Skeletal muscle satellite cell (primary cell): ENCODE measurements around the gene USP14. TPM values are rescaled to one million over a fixed set of nuclear protein-coding genes. Genes with fewer than 3 reads are reported as not detected.

Source experiments
- H3K27me3 ChIP-seq: 2 replicates; pipeline ENCODE4 v1.7.0; 2013; ENCODE audit warnings: low read length; ENCODE audit not compliant: control insufficient read depth, insufficient read depth
- H3K36me3 ChIP-seq: 2 replicates; pipeline ENCODE4 v1.7.0; 2013; ENCODE audit warnings: mild to moderate bottlenecking, control low read depth, low read length; ENCODE audit not compliant: insufficient read depth
- H3K4me1 ChIP-seq: 2 replicates; pipeline ENCODE4 v1.7.0; 2013; ENCODE audit warnings: low read length; ENCODE audit not compliant: control insufficient read depth, insufficient read depth
- H3K4me2 ChIP-seq: 2 replicates; pipeline ENCODE4 v1.7.0; 2013; ENCODE audit warnings: mild to moderate bottlenecking, low read length
- H3K4me3 ChIP-seq: 2 replicates; pipeline ENCODE4 v1.7.0; 2013; ENCODE audit warnings: low read length
- H3K9ac ChIP-seq: 2 replicates; pipeline ENCODE4 v1.7.0; 2013; ENCODE audit warnings: mild to moderate bottlenecking, low read depth, low read length, moderate library complexity
- H3K9me3 ChIP-seq: replicated peaks from 2 replicates; pipeline ENCODE4 v1.7.0; 2013; ENCODE audit warnings: mild to moderate bottlenecking, control low read depth, low read length
- small RNA-seq: library from RNA; depleted of rRNA; stranded (forward); fragments of <200 nt; gene quantifications from one replicate; pipeline ENCODE3, GENCODE V24; 2012

Gene USP14

DNA sequence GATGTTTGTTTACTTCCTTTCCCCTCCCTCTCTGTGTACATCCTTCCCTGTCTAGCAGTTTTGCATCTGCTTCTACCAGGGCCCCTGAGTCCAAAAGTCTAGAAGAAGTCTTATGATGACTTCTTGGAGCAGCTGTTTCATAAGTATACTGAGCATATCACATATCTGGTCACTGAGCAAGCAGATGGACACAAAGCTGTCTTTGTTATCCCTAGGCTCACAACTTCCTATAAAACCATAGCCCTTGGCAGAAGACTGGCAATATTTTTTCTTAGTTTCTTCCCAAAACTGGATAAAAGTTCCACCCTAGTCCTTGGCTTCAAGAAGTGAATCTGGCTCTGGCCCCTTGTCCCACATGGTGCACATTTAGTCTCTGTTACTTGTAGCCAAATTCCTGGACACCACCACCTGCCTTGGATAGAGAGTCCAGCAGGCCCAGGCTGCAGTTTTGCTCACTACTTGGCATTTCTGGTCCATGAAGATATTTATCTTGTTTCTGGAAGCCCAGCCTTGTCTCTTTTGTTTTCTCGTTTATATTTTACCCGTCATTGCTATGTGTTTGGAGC, 87.0 kb downstream of the USP14 start:
- Histone ChIP-seq H3K4me3 (no peak overlapping the region), H3K9me3 (no peaks in the 10 kb centered on the region), H3K27me3 (no peaks in the 10 kb centered on the region), H3K4me1 (no peaks in the 10 kb centered on the region), H3K9ac (no peak overlapping the region), H3K4me2 (no peak overlapping the region), H3K36me3 (peaks cover 41% of the 10 kb centered on the region)

- Histone ChIP-seq H3K4me1 (peaks cover 3% of the 10 kb centered on the region), H3K9me3 (no peaks in the 10 kb centered on the region), H3K4me2 (no peak overlapping the region), H3K36me3 (peaks cover 58% of the 10 kb centered on the region), H3K4me3 (no peak overlapping the region), H3K9ac (no peak overlapping the region), H3K27me3 (no peaks in the 10 kb centered on the region)
Observed at GRCh38 chr18:248053-248452, 89.7 kb downstream of the USP14 start.

DNA sequence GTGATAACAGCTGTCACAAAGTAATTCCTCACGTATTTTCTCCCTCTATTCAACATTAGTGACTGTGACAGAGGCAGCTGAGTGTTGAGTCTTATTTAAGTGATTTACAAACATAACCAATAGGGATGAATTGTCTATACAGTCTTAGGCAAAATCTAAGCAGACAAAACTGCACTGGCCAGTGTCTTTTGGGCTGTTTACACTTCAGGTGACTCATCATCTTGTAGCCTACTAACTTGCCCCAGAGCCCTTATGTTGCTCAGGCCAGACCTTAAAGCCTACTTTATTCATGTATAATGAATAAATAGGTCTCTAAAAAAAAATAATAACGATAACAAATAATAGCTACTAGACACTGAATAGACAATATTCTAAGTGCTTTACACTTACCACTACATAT, 92.3 kb downstream of the USP14 start:
- peaks cover 57% of the 10 kb centered on the region for H3K36me3 ChIP-seq
- H3K9me3 ChIP-seq, result no peaks in the 10 kb centered on the region
- no peak overlapping the region for H3K4me2 ChIP-seq
- no peaks in the 10 kb centered on the region for H3K27me3 ChIP-seq
- H3K4me1 ChIP-seq, result peaks cover 3% of the 10 kb centered on the region
- H3K9ac ChIP-seq, result no peak overlapping the region
- no peak overlapping the region for H3K4me3 ChIP-seq

GRCh38 chr18:251572-251971, 93.2 kb downstream of the USP14 start:
- Histone ChIP-seq H3K36me3 (peaks cover 59% of the 10 kb centered on the region), H3K9me3 (no peaks in the 10 kb centered on the region)

DNA sequence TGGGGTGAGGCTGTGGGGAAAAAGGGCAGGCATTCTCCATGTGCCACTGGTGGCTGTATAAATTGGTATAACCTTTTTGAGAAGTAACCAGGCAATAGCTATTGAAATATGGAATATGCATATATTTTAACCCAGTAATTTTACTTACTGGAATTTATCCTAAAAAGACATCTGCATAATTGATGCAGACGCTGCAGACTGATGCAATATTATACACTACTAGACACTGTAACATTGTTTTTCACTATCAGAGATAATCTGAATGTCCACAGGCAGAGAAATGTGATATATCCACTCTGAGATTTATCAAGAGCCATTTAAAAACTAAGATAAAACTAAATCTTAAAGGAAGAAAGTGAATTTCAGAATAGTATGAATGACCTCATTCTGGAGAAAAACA, 94.8 kb downstream of the USP14 start:
- Histone ChIP-seq H3K36me3 (peaks cover 64% of the 10 kb centered on the region), H3K4me2 (no peak overlapping the region), H3K9me3 (no peaks in the 10 kb centered on the region), H3K4me1 (peaks cover 3% of the 10 kb centered on the region), H3K9ac (no peak overlapping the region), H3K27me3 (no peaks in the 10 kb centered on the region), H3K4me3 (no peak overlapping the region)

More at GRCh38 chr18:251572-251971, 93.2 kb downstream of the USP14 start:
- H3K4me2 ChIP-seq, result no peak overlapping the region
- H3K4me3 ChIP-seq, result no peak overlapping the region
- H3K27me3 ChIP-seq, result no peaks in the 10 kb centered on the region
- peaks cover 3% of the 10 kb centered on the region for H3K4me1 ChIP-seq
- no peak overlapping the region for H3K9ac ChIP-seq

GRCh38 chr18:255171-255570, 96.8 kb downstream of the USP14 start:
- no peaks in the 10 kb centered on the region for H3K27me3 ChIP-seq
- no peaks in the 10 kb centered on the region for H3K9me3 ChIP-seq
- peaks cover 3% of the 10 kb centered on the region for H3K4me1 ChIP-seq
- no peak overlapping the region for H3K9ac ChIP-seq
- H3K36me3 ChIP-seq, result peaks cover 64% of the 10 kb centered on the region
- no peak overlapping the region for H3K4me2 ChIP-seq
- no peak overlapping the region for H3K4me3 ChIP-seq

GRCh38 chr18:260547-260946, 102.2 kb downstream of the USP14 start:
- Histone ChIP-seq H3K4me2 (no peak overlapping the region), H3K9ac (no peak overlapping the region), H3K27me3 (no peaks in the 10 kb centered on the region), H3K4me1 (no peaks in the 10 kb centered on the region), H3K4me3 (no peak overlapping the region), H3K9me3 (no peaks in the 10 kb centered on the region), H3K36me3 (peaks cover 56% of the 10 kb centered on the region)

- Histone ChIP-seq H3K36me3 (peaks cover 46% of the 10 kb centered on the region), H3K4me1 (no peaks in the 10 kb centered on the region), H3K27me3 (no peaks in the 10 kb centered on the region), H3K9ac (no peak overlapping the region), H3K9me3 (no peaks in the 10 kb centered on the region), H3K4me3 (no peak overlapping the region), H3K4me2 (no peak overlapping the region)
Observed at GRCh38 chr18:261398-262073, 103.2 kb downstream of the USP14 start.

Small RNAs within 50 kb of the gene (small RNA-seq; reads per million reads assigned to genes)
- not detected for gene MIR8078
